HuH-7 (cell line): Measurements from ENCODE around the gene HOXA7.
A peak's percentile ranks its signal among the peaks of the same experiment; 100 is the strongest.

Source experiments
- DNase-seq: peaks from one replicate; pipeline ENCODE4 v3.0.0; 2011; ENCODE audit warnings: low spot score

HOXA7 gene

DNA sequence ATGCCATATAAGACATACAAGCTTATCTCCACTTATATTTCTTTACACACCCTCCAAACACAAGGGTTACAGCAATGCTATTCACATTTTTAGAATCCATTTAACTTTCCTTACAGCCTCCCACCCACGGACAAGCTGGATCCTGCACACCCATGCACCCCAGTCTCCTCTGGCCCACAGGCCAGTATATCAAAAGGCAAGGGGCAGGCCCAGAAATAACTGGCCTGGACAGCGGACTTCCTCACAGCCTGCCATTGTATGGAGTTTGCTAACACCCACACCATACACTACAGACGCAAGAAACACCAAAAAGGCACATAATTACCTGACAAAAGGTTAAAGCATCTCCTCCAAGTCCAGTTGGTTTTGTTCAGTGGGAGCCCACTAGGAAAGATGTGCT, 37.9 kb downstream of the HOXA7 start:
- DNase-seq = no peak

- no peak for DNase-seq
These were observed 38.5 kb downstream of the HOXA7 start for GRCh38 chr7:27117887-27118491.

DNA sequence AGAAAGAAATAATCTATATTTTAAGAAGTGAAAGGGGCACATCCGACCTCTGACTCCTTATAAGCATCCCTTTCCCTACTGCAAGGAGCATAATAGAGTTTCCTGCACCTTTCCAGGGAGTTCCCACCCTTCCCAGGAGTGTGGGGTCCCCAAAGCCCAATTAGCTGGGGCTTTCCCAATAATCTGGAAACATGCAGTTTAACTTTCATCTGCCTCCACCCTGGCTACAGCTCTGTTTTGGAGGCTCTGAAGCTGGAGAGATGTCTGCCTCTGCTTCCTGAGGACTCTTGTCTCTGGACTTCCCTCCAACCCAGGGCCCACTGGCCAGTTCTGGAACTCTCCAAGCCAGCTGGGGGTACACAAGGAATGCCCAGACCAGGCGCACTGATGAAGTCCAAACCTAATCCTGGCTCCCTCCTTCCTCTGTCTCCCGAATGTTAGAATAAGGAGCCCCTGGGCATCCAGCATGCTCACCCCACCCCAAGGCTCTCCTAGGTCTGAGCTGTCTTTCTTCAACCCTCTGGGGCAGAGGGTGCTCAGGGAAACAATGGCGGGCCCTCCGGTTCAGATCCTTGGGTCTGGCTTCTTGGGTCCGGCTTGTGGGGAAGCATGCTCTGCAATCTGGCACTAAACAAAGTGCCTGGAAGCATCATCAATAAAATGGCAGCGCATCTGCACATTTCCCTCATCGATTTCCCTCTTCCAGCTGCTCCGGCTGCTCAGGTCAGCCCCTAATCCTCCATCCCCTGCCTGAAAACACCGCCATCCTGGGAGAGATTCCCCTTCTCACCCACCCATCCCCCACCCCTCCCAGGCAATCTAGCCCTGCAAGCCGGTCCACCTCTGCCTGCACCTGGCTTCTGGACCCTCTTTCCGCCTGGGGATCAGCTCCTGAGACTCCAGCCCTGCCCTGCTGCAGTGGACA, 39.3 kb downstream of the HOXA7 start:
- no peak for DNase-seq

DNA sequence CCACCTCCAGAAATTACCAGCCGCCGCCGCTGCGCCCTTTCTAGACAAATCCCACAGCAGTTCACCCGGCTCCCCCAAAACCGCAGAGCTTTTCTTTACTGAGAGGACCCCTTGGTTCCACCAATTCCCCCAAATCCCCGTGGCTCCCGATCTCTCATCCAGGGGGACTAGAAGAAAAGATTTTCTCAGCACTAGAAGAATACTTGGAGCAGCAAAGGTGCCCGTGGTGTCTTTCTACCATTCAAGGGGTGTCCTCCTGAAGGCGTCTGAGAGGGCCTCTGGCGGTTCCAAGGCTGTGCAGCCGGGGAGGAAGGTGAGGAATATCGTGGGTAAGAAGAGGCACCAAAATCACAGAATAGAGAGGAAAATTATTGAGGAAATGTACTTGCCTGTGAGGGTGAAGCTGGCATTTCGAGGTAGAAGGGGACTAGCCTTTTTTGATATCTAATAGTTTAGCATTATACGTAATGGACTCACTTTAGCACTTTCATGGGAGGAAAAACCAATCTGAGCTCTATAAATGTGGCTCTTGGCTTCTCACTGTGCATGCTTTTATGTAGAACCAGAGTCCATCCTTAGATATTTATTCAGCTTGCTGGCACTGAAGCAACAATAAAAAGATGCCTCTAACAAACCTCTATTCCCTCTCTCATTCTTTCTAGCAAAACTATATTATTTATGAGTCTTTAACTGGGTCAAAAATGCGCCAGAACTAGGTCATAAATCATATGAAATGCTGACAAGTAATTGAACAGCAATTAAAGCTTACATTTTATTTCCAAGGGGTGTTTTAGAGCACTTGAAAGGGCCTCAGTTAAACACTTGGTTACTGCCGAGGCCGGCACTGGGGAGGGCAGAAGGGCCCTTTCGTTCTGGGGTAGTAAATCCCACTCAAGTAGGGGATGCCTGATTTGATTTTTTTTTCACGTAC, 40.2 kb downstream of the HOXA7 start:
- DNase-seq = no peak

DNA sequence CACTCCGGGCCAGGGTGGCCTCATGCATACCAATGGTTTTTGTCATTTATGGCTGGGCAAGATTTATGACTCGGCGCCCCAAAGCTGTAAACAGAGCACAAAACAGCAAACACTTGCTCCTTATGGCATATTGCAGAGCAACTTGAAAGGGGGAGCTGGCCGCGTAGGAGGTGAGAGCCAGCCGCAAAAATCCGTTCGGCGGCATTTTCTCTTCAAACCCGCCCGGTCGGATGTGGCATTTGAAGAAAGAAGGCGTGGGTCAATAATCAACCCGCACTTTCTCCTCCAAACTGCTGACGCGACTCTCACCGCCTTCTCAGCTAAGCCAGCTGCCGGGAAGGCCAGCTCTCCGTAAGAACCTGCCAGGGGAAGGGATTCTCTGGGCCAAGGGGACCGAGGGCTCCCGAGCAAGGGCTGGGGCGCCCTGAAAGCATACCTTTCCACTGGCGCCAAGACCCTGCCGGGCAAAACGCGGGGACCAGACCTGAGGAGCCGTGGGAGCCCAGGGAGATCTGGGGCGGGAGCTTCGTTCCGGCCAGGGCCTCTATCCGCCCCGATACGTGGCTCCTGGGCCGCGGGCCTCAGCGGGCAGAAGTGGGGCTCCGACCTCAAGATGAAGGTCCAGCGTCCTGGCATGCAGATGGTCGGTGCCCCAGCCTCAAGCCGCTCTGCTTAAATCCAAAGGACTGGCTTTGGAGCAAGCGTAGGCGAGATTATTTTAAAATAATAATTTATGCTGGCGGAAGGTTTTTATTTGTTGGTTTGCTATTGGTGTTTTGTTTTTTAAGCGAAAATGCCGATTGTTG, 41.1 kb downstream of the HOXA7 start:
- peak; percentile 79 for DNase-seq

- DNase-seq = no peak
These were observed 41.6 kb downstream of the HOXA7 start for GRCh38 chr7:27114881-27115220.

GRCh38 chr7:27113991-27114769, 42.3 kb downstream of the HOXA7 start:
- DNase-seq = peak; percentile 71

GRCh38 chr7:27112955-27113949, 43.2 kb downstream of the HOXA7 start:
- DNase-seq = peak; percentile 81

- DNase-seq = no peak
These were observed 44.1 kb downstream of the HOXA7 start for GRCh38 chr7:27112361-27112760.

- DNase-seq = no peak
These were observed 44.7 kb downstream of the HOXA7 start for GRCh38 chr7:27111751-27112277.

DNA sequence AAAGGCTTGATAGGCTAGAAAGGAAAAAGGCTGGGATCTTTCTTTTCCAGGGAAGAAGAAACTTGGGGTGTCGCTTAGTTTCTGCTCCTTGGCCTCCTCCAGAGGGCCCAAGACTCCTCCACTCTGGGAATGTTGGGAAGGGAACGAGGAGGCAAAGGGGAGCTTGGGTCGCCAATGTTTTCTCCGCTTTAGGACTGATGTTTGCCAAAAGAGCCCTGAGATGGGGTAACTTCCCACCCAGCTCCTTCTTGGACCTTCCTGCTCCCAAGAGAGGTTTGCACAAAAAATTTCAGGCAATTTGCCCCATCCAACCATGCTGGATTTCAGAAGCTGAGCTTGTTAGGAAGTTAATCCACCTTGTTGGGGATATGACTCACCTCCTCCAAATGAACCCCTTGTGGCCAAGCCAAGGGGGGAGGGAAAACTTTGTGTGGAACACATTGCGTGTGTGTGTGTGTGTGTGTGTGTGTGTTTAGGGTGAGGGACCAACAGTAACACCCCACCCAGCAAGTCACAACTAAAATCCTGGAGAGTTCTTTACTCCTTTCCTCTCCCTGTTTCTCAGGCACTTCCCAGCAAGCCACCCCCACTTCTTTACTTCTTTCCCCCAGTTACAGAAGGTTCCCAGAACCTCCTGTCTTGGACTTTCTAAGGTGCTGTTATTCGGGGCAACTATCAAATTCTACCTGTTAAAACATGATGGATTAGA, 45.3 kb downstream of the HOXA7 start:
- no peak for DNase-seq

DNA sequence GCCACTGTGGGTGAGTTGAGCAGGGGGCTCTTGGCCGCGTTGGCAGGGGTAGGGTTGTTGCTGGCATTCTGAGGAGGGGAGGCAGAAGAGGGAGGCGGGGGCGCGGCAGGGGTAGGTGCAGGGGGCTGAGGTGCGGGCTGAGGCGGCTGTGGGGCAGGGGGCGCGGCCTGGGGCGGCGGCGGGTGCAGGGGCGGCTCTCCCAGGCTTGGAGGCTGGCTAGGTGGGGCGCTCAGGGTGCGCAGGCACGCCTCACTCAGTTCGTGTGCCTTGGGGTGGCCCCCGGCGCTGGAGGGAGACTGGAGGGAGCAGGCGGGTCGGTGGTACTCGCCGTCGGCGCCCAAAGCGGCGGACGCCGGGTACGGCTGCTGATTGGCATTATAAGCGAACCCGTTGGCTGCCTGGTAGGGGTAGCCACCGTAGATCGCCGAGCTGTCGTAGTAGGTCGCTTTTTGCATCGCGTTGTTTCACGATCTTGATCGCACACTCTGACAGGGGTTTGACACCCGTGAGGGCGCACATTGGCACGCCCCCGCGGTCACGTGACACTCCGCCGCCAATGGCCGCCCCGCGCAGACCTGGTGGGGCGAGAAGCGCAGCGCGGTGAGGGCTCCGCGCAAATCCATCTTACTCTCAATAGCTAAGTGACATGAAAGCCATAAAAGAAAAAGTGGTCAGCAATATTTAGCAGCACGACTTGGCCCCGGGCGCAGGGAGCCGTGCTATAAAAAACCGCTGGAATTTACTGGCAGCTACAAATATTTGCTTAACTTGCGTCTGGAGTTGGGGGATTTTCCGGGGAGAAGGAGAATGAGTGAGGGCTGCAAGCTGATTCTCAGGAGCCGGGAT, 46.1 kb downstream of the HOXA7 start:
- peak; percentile 98 for DNase-seq

DNA sequence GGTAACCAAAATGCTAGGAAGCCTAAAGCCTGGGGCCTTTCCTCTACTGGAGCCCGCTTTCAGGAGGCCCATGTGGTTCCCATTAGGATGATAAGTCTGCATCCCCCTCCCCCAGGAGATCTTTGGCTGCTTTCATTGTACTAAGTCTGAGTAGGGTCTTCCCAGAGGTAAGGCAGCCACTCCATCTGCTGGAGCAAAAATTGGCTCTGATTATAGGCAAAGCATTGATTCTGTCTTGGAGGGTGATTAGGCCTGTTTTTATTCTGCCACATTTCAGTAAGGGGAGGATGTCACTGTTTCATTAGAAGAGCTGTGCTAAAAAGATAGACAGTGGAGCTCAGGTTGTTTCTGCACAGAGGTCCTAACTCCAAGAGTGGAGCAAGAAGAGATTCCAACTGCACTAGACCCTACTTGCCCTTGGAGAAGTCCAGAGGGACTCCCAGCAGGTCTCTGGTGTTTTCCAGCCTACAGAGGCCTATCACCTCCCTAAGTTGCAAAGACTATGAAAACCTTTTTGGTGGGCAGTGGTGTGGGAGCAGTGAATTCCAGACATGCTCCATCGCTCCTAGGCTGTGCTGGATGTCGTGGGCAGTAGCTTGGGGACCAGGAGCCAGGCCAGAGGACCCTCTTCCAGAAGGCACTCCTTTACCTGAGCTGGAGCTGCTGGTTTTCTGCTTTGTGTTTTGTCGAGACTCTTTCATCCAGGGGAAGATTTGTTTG, 46.8 kb downstream of the HOXA7 start:
- DNase-seq = no peak

DNA sequence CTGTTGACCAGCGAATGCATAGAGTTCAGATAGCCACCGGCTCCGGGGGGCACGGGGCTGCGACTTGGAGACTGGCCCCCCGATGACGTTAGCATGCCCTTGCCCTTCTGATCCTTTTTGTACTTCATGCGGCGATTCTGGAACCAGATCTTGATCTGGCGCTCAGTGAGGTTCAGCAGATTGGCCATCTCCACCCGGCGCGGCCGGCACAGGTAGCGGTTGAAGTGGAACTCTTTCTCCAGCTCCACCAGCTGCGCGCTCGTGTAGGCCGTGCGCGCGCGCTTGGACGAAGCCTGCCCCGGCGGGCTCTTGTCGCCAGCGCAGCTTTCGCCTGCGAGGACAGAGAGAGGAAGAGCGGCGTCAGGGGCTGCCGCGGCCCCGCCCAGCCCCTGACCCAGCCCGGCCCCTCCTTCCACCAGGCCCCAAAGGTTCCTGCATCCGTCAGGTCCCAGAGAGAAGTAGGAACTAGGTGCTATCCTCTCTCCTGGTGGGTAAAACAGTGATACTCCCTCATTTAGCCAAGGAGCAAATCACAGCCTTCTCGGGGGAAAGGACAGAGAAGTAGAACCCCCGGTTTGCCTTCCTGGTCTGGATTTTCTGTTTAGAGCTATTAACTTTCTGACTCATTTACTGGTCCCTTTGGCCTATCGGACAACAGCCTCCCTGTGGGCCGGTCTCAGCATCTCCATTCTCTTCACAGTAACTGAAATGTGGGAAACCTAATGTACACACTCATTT, 47.9 kb downstream of the HOXA7 start:
- no peak for DNase-seq

DNA sequence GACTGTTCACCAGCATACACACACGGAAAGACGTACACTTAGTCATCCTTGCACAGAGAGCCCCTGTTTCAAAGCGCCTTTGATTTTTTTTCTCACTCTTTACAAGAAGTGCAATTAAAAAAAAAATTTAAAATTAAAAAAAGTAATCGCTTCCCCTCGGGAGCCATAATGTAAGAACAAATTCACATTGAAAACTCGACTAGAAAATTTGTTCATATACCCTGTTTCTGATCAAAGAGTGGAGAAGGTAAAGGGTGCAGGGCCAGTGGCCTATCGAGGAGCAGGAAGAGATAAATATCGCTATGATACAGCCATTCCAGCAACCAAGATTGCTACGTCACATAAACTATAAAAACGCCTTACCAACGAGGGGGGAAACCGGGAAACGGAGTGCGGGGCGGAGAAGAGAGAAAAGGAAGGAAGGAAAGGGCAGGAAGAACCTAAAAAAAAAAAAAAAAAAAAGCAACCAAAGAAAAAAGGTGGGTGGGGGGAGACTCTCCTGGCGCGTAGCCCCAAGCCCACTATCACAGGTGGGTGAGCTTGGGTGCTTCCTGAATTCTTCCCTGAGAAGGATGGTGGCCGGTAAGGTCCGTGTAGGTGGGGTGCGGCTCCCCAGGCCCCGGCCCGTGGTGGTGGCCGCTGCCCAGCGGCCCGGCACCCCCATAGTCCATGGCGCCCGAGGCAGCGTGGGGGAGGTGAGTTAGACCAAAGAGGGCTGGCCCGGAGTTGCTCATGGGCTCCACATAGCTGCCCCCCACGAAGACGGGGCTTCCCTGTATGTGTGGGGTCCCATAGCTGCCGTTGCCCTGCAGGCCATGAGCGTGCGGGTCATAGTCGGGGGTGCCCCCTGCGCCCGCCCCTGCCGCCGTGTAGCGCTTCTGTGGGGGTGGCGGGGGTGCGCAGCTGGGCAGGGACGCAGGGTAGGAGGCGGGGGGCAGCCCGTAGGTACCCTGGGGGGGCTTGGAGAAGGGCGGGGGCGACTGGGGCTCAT, 48.8 kb downstream of the HOXA7 start:
- no peak for DNase-seq
